Neural cell (in vitro differentiated cells): ENCODE results near the gene TDP1. TPM values are rescaled to one million over a fixed set of nuclear protein-coding genes. Genes with fewer than 3 reads are reported as not detected.

Source experiments
- H2AFZ ChIP-seq: fragments of 200-600, 300-800 bp; sonication (generic), shearing (Covaris generic); 2 replicates; pipeline ENCODE4 v1.6.0; 2014; ENCODE audit warnings: low read depth, mild to moderate bottlenecking, antibody characterized with exemption, low read length, moderate library complexity
- H3F3A ChIP-seq: fragments of 200-600 bp; shearing (Covaris generic); 2 replicates; pipeline ENCODE4 v1.6.1; 2016; ENCODE audit warnings: mild to moderate bottlenecking, moderate library complexity, mixed read lengths, antibody characterized with exemption, low read length; ENCODE audit not compliant: insufficient read depth, poor library complexity, severe bottlenecking
- H3K27ac ChIP-seq: fragments of 200-600, 300-800 bp; sonication (generic), shearing (Covaris generic); 2 replicates; pipeline ENCODE4 v1.5.1; 2014; ENCODE audit warnings: mild to moderate bottlenecking, low read length, moderate library complexity
- H3K27me3 ChIP-seq: fragments of 300-800, 200-600 bp; sonication (generic), shearing (Covaris generic); 2 replicates; pipeline ENCODE4 v1.6.0; 2014; ENCODE audit warnings: mild to moderate bottlenecking, low read depth, low read length, moderate library complexity; ENCODE audit not compliant: insufficient read depth
- H3K36me3 ChIP-seq: fragments of 300-800, 200-600 bp; sonication (generic), shearing (Covaris generic); 2 replicates; pipeline ENCODE4 v1.5.1; 2014; ENCODE audit warnings: mild to moderate bottlenecking, antibody characterized with exemption, low read length, moderate library complexity; ENCODE audit not compliant: insufficient read depth
- H3K4me2 ChIP-seq: fragments of 300-800, 200-600 bp; sonication (generic), shearing (Covaris generic); 2 replicates; pipeline ENCODE4 v1.6.0; 2014; ENCODE audit warnings: mild to moderate bottlenecking, low read length
- H3K4me3 ChIP-seq: fragments of 300-800, 200-600 bp; sonication (generic), shearing (Covaris generic); 2 replicates; pipeline ENCODE4 v1.5.1; 2014; ENCODE audit warnings: mild to moderate bottlenecking, low read length, moderate library complexity
- H3K79me2 ChIP-seq: fragments of 200-600 bp; shearing (Covaris generic); replicated peaks from 2 replicates; pipeline ENCODE4 v1.6.0; 2014; ENCODE audit warnings: mild to moderate bottlenecking, low read length, moderate library complexity; ENCODE audit not compliant: insufficient read depth
- H3K9ac ChIP-seq: fragments of 300-800, 200-600 bp; sonication (generic), shearing (Covaris generic); 2 replicates; pipeline ENCODE4 v1.6.1; 2016; ENCODE audit warnings: mild to moderate bottlenecking, low read length, mixed read lengths
- H3K9me2 ChIP-seq: fragments of 200-600 bp; shearing (Covaris generic); 2 replicates; pipeline ENCODE4 v1.6.1; 2016; ENCODE audit warnings: mild to moderate bottlenecking, low read length, mixed read lengths; ENCODE audit not compliant: insufficient read depth
- H3K9me3 ChIP-seq: fragments of 200-600, 300-800 bp; sonication (generic), shearing (Covaris generic); 2 replicates; pipeline ENCODE4 v1.6.1; 2016; ENCODE audit warnings: mild to moderate bottlenecking, mixed run types, low read length, moderate library complexity, mixed read lengths
- H4K20me1 ChIP-seq: fragments of 200-600 bp; shearing (Covaris generic); 2 replicates; pipeline ENCODE4 v1.6.1; 2016; ENCODE audit warnings: mild to moderate bottlenecking, mixed run types; ENCODE audit not compliant: insufficient read depth
- CTCF ChIP-seq: fragments of 450-650 bp; IDR thresholded peaks from 2 replicates; pipeline ENCODE4 v1.5.1; 2014; ENCODE audit warnings: antibody characterized with exemption, mild to moderate bottlenecking, moderate library complexity; ENCODE audit not compliant: poor library complexity, severe bottlenecking
- EP300 ChIP-seq: fragments of 450-650 bp; conservative IDR thresholded peaks from 2 replicates; pipeline ENCODE4 v1.6.1; 2014; ENCODE audit warnings: antibody characterized with exemption, mild to moderate bottlenecking, moderate library complexity; ENCODE audit not compliant: poor library complexity, severe bottlenecking
- EZH2 ChIP-seq: fragments of 200-600, 300-800 bp; shearing (Covaris generic), sonication (generic); IDR thresholded peaks from 2 replicates; pipeline ENCODE4 v1.6.1; 2014; ENCODE audit warnings: antibody characterized with exemption, low read length, borderline replicate concordance, mild to moderate bottlenecking; ENCODE audit not compliant: insufficient read depth, poor library complexity, severe bottlenecking
- MXI1 ChIP-seq: fragments of 450-650 bp; conservative IDR thresholded peaks from 2 replicates; pipeline ENCODE4 v1.6.1; 2014; ENCODE audit warnings: antibody characterized with exemption, mild to moderate bottlenecking; ENCODE audit not compliant: poor library complexity, severe bottlenecking
- POLR2AphosphoS5 ChIP-seq: IDR thresholded peaks from 2 replicates; pipeline ENCODE4 v1.6.1; 2012
- RAD21 ChIP-seq: fragments of 450-650 bp; conservative IDR thresholded peaks from 2 replicates; pipeline ENCODE4 v1.6.1; 2014; ENCODE audit warnings: antibody characterized with exemption, mild to moderate bottlenecking, moderate library complexity
- REST ChIP-seq: IDR thresholded peaks from 2 replicates; pipeline ENCODE4 v1.6.1; 2012; ENCODE audit warnings: borderline replicate concordance
- SMC3 ChIP-seq: fragments of 450-650 bp; conservative IDR thresholded peaks from 2 replicates; pipeline ENCODE4 v1.6.1; 2014; ENCODE audit warnings: antibody characterized with exemption, mild to moderate bottlenecking, moderate library complexity; ENCODE audit not compliant: poor library complexity
- TAF1 ChIP-seq: IDR thresholded peaks from 2 replicates; pipeline ENCODE4 v1.6.1; 2012; ENCODE audit warnings: low read depth
- polyA plus RNA-seq: library from polyadenylated mRNA; depleted of rRNA; stranded (reverse); fragments of >200 nt; gene quantifications from 2 replicates; pipeline ENCODE4 v1.2.3, GENCODE V29; 2014

TDP1 gene
- polyA plus RNA-seq, 1 donor from 2014 or later: 29.1 TPM

DNA sequence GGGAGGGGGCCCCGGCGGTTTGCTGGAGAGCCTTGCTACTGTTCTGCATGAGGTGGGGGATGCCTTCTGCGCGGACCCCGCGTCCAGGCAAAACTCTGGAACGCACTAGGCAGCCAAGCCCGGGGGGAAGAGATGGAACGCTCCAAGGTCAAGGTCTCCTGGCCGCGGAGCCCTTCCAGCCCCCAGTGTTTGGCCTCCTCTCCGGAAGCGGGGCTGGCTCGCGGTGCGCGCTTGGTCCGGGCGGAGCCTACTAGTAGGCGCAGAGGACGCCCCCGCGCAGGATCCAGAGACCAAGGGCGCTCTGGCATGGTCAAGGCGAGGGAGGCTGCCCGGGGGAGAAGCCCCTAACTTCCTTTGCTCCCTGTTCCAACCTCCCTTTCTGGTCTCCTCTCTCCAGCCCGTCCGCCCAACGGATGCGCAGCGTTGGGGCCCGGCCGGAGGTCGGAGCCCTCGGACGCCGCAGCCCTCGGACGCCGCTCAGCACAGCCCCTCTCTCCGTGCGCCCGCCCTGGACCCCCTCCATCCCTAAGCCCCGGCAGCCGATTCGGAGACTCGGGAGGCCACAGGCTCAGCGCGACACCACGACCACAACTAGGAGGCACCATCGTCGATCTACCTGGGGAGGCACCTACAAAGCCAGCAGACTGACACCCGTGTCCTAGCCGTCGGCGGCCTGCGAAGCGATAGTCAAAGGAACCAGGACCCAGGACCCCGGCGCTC lies 105.4 kb downstream of the TDP1 start:
- peaks cover 75% of the 10 kb centered on the region for H3K27me3 ChIP-seq
- H3F3A ChIP-seq: no peaks in the 10 kb centered on the region
- no peaks in the 10 kb centered on the region for H4K20me1 ChIP-seq
- H3K9ac ChIP-seq: no peak overlapping the region
- H3K27ac ChIP-seq: no peak overlapping the region
- H3K4me3 ChIP-seq: peak overlapping the region; percentile 84
- no peaks in the 10 kb centered on the region for H3K79me2 ChIP-seq
- no peak for TF ChIP-seq MXI1
- no peak for TF ChIP-seq RAD21
- no peak for TF ChIP-seq POLR2AphosphoS5
- no peak for TF ChIP-seq TAF1
- no peak for TF ChIP-seq SMC3
- TF ChIP-seq CTCF: no peak
- TF ChIP-seq REST: no peak
- no peak for TF ChIP-seq EP300
- no peak for TF ChIP-seq EZH2
- H2AFZ ChIP-seq: no peak overlapping the region
- no peaks in the 10 kb centered on the region for H3K36me3 ChIP-seq
- peak overlapping the region; percentile 83 for H3K4me2 ChIP-seq
- H3K9me2 ChIP-seq: no peaks in the 10 kb centered on the region
- no peaks in the 10 kb centered on the region for H3K9me3 ChIP-seq

GRCh38 chr14:90061685-90062126 lies 106.0 kb downstream of the TDP1 start, which contains the start of gene KCNK13:
Gene KCNK13 (plus strand): TSS chr14:90061994. CDS start chr14:90062206, 212 bp downstream.
- peak within 1 kb of the TSS; percentile 83 for H3K4me2 ChIP-seq
- no peaks in the 10 kb centered on the region for H3K9me2 ChIP-seq
- H3K9me3 ChIP-seq: no peaks in the 10 kb centered on the region
- no peaks in the 10 kb centered on the region for H3F3A ChIP-seq
- H3K9ac ChIP-seq: no peak within 1 kb of the TSS
- no peaks in the 10 kb centered on the region for H3K79me2 ChIP-seq
- H2AFZ ChIP-seq: no peak within 1 kb of the TSS
- H3K27me3 ChIP-seq: peaks cover 75% of the 10 kb centered on the region
- no peak for TF ChIP-seq REST
- H4K20me1 ChIP-seq: no peaks in the 10 kb centered on the region
- H3K36me3 ChIP-seq: no peaks in the 10 kb centered on the region
- peak within 1 kb of the TSS; percentile 84 for H3K4me3 ChIP-seq
- no peak within 1 kb of the TSS for H3K27ac ChIP-seq
